SK-N-SH (cell line): ENCODE data around the gene ZNF737. TPM values are rescaled to one million over a fixed set of nuclear protein-coding genes. Genes with fewer than 3 reads are reported as not detected.

Source experiments
- polyA plus RNA-seq, 3 experiments: library from polyadenylated mRNA; depleted of rRNA; stranded (reverse); fragments of >200 nt; gene quantifications; 2 replicates each; pipeline ENCODE4 v1.2.3, GENCODE V29; 2012

The ZNF737 gene
- polyA plus RNA-seq, 1 of the 3 experiments (the other 2 are of a cell fraction): 2.5 TPM

Other genes starting within 250 kb of the ZNF737 start
- gene ZNF626, start 95.8 kb upstream of the ZNF737 start, polyA plus RNA-seq (2012; rRNA removed): 2.2 and 3.2 TPM in 2 replicates
- gene ZNF66, start 210.5 kb upstream of the ZNF737 start, polyA plus RNA-seq (2012; rRNA removed): 0.38 and 1.3 TPM in 2 replicates